Measurements from ENCODE around the gene UCP3.

The UCP3 gene

GRCh38 chr11:73963861-73964260 lies 45.0 kb downstream of the UCP3 start:
- no peak for TF ChIP-seq CTCF (IDR thresholded peaks at IDR 0.05; ENCODE audit: low read depth, low read length)
- no peak for TF ChIP-seq EZH2phosphoT487 (IDR thresholded peaks at IDR 0.05; ENCODE audit: low read depth)
- peak overlapping the region; percentile 8; the same call in 1 of the 2 replicates for H3K4me3 ChIP-seq (ENCODE audit: low read length)
- H3K27ac ChIP-seq (ENCODE audit: low read length) = no peak overlapping the region
- no peaks in the 10 kb centered on the region for H3K79me2 ChIP-seq (ENCODE audit: low read length)
- H2AFZ ChIP-seq (ENCODE audit: low read depth, low read length) = peak overlapping the region; percentile 26; the same call in 1 of the 2 replicates
- no peaks in the 10 kb centered on the region for H4K20me1 ChIP-seq (ENCODE audit: insufficient read depth, low read length)
- peak overlapping the region; percentile 11; the same call in 1 of the 2 replicates for H3K9ac ChIP-seq (ENCODE audit: low read length)
- peaks cover 17% of the 10 kb centered on the region for H3K27me3 ChIP-seq (ENCODE audit: low read depth, low read length)
- H3K4me2 ChIP-seq (ENCODE audit: low read length) = peak overlapping the region; percentile 68
- H3K4me1 ChIP-seq (ENCODE audit: low read length) = peaks cover 21% of the 10 kb centered on the region
- no peaks in the 10 kb centered on the region for H3K36me3 ChIP-seq (replicated peaks; ENCODE audit: low read depth, low read length)
- H3K9me3 ChIP-seq (ENCODE audit: insufficient read depth, low read length) = no peaks in the 10 kb centered on the region

GRCh38 chr11:73962101-73962705 lies 46.7 kb downstream of the UCP3 start:
- no peak overlapping the region for H3K9ac ChIP-seq (ENCODE audit: low read length)
- peaks cover 20% of the 10 kb centered on the region for H3K27me3 ChIP-seq (ENCODE audit: low read depth, low read length)
- no peaks in the 10 kb centered on the region for H3K9me3 ChIP-seq (ENCODE audit: insufficient read depth, low read length)
- H3K4me1 ChIP-seq (ENCODE audit: low read length) = peaks cover 31% of the 10 kb centered on the region
- H3K36me3 ChIP-seq (replicated peaks; ENCODE audit: low read depth, low read length) = no peaks in the 10 kb centered on the region
- no peaks in the 10 kb centered on the region for H4K20me1 ChIP-seq (ENCODE audit: insufficient read depth, low read length)
- no peak overlapping the region for H3K27ac ChIP-seq (ENCODE audit: low read length)
- H3K79me2 ChIP-seq (ENCODE audit: low read length) = no peaks in the 10 kb centered on the region
- TF ChIP-seq EZH2phosphoT487 (IDR thresholded peaks at IDR 0.05; ENCODE audit: low read depth) (no peak), CTCF (IDR thresholded peaks at IDR 0.05; ENCODE audit: low read depth, low read length) (no peak)
- no peak overlapping the region for H3K4me3 ChIP-seq (ENCODE audit: low read length)
- no peak overlapping the region for H2AFZ ChIP-seq (ENCODE audit: low read depth, low read length)
- H3K4me2 ChIP-seq (ENCODE audit: low read length) = no peak overlapping the region

GRCh38 chr11:73961321-73961720 lies 47.6 kb downstream of the UCP3 start:
- Histone ChIP-seq H3K27ac (ENCODE audit: low read length) (no peak overlapping the region), H3K9ac (ENCODE audit: low read length) (no peak overlapping the region), H2AFZ (ENCODE audit: low read depth, low read length) (no peak overlapping the region), H3K4me2 (ENCODE audit: low read length) (no peak overlapping the region), H3K79me2 (ENCODE audit: low read length) (no peaks in the 10 kb centered on the region), H3K36me3 (replicated peaks; ENCODE audit: low read depth, low read length) (no peaks in the 10 kb centered on the region), H4K20me1 (ENCODE audit: insufficient read depth, low read length) (no peaks in the 10 kb centered on the region), H3K4me3 (ENCODE audit: low read length) (no peak overlapping the region), H3K9me3 (ENCODE audit: insufficient read depth, low read length) (no peaks in the 10 kb centered on the region), H3K4me1 (ENCODE audit: low read length) (peaks cover 36% of the 10 kb centered on the region), H3K27me3 (ENCODE audit: low read depth, low read length) (peaks cover 22% of the 10 kb centered on the region)
- TF ChIP-seq EZH2phosphoT487 (IDR thresholded peaks at IDR 0.05; ENCODE audit: low read depth) (no peak), CTCF (IDR thresholded peaks at IDR 0.05; ENCODE audit: low read depth, low read length) (no peak)

GRCh38 chr11:73958521-73959141 lies 50.3 kb downstream of the UCP3 start:
- H3K9me3 ChIP-seq (ENCODE audit: insufficient read depth, low read length) = no peaks in the 10 kb centered on the region
- TF ChIP-seq CTCF (IDR thresholded peaks at IDR 0.05; ENCODE audit: low read depth, low read length) = no peak
- TF ChIP-seq EZH2phosphoT487 (IDR thresholded peaks at IDR 0.05; ENCODE audit: low read depth) = no peak
- H3K9ac ChIP-seq (ENCODE audit: low read length) = no peak overlapping the region
- H3K27me3 ChIP-seq (ENCODE audit: low read depth, low read length) = 0 out of 2 replicates have a peak, but pooled peaks cover 6% of the 10 kb centered on the region
- no peak overlapping the region for H3K27ac ChIP-seq (ENCODE audit: low read length)
- no peak overlapping the region for H2AFZ ChIP-seq (ENCODE audit: low read depth, low read length)
- H3K4me1 ChIP-seq (ENCODE audit: low read length) = peaks cover 35% of the 10 kb centered on the region
- H3K4me3 ChIP-seq (ENCODE audit: low read length) = peak overlapping the region; percentile 76; the same call in 1 of the 2 replicates
- no peaks in the 10 kb centered on the region for H3K79me2 ChIP-seq (ENCODE audit: low read length)
- H3K36me3 ChIP-seq (replicated peaks; ENCODE audit: low read depth, low read length) = no peaks in the 10 kb centered on the region
- H3K4me2 ChIP-seq (ENCODE audit: low read length) = peak overlapping the region; percentile 82
- no peaks in the 10 kb centered on the region for H4K20me1 ChIP-seq (ENCODE audit: insufficient read depth, low read length)
